ENCODE measurements around the gene RANBP17.
A peak's percentile ranks its signal among the peaks of the same experiment; 100 is the strongest.
"Not testable (repeated sequence)": the region's sequence is repeated elsewhere in the genome, so short reads cannot be mapped to it uniquely, and the experiment has no call there.

The RANBP17 gene

DNA sequence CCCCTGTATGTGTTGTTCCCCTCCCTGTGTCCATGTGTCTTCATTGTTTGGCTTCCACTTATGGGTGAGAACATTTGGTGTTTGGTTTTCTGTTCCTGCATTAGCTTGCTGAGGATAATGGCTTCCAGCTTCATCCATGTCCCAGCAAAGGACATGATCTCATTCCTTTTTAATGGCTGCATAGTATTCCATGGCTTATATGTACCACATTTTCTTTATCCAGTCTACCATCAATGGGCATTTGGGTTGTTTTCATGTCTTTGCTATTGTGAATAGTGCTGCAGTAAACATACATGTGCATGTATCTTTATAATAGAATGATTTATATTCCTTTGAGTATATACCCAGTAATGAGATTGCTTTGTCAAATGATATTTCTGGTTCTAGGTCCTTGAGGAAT lies 8.6 kb downstream of the RANBP17 start:
- DNase-seq = not testable (repeated sequence)

DNA sequence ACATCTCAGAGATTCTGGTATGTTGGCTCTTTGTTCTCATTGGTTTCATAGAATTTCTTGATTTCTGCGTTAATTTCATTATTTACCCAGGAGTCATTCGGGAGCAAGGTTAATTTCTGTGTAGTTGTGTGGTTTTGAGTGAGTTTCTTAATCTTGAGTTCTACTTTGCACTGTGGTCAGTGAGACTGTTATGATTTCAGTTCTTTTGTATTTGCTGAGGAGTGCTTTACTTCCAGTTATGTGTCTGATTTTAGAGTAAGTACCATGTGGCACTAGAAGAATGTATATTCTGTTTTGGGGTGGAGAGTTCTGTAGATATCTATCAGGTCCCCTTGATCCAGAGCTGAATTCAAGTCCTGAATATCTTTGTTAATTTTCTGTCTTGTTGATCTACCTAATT lies 12.2 kb downstream of the RANBP17 start:
- DNase-seq = no peak

DNA sequence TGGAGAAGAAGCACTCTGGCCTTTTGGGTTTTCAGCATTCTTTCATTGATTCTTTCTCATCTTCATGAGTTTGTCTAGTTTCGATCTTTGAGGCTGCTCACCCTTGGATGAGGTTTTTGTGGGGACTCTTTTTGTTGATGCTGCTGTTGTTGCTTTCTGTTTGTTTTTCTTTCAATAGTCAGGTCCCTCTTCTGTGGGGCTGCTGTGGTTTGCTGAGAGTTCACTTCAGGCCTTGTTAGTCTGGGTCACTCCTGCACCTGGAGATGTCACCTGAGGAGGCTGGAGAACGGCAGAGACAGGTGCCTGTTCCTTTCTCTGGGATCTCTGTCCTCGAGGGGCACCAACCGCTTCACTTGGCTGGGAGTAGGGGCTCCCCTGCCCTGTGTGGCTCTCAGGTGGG lies 14.0 kb downstream of the RANBP17 start:
- no peak for DNase-seq

GRCh38 chr5:170880084-170880483 lies 18.3 kb downstream of the RANBP17 start:
- no peak for DNase-seq

DNA sequence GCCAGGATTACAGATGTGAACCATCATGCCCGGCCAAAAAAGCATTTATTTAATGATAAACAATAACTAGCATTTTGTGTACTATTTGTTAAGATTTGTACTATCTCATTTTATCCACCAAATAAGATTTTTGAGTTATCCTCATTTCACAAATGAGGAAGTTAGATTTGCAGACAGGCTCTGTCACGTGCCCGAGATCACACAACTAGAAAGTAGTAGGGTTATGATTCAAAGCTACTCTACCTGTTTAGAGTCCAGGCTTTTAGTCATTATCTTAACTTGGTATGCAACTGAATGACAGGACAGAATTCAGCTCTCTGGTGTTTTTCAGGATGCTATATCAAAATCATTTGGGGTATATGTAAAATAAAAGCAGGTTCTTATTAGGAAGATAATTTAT lies 20.5 kb downstream of the RANBP17 start:
- no peak for DNase-seq

GRCh38 chr5:170885256-170885655 lies 23.4 kb downstream of the RANBP17 start:
- DNase-seq = no peak

DNA sequence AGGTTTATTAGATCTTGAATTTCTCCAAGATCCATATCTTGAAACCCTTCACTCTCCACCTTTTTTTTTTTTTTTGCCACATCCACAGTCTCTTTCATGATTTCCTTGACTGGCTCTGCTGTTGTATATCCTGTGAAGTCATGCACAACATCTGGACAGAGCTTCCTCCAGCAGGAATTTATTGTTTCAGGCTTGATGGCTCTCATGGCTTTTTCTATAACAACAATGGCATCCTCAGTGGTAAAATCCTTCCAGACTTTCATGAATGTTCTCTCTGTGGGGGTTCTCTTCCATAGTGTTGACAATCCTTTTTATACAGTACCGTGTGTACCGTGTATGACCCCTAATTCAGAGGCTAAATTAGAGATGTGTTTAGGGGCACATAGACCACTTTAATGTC lies 24.0 kb downstream of the RANBP17 start:
- no peak for DNase-seq

- no peak for DNase-seq
Measured at GRCh38 chr5:170886210-170886894, 24.5 kb downstream of the RANBP17 start.

GRCh38 chr5:170892196-170892595 lies 30.4 kb downstream of the RANBP17 start:
- no peak for DNase-seq

DNA sequence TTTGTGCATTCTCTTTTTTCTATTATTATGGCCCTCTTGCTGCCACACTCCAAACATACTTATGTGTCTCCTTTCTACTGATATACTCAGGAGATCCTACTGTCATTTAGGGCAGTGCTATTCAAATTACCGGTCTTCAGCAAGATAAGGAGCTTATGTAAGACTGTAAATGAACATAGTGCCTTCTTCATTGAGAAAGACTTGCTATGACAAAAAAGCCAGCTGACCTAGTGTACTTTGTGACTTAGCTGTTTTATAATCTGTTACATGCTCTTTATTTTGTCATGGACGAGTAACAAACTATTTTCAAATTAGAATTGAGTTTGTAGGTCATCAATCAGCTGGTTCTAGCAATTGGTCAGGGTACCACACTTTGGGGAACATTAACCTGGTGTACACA lies 32.8 kb downstream of the RANBP17 start:
- DNase-seq = no peak

- no peak for DNase-seq
Measured at GRCh38 chr5:170896779-170897178, 35.0 kb downstream of the RANBP17 start.

DNA sequence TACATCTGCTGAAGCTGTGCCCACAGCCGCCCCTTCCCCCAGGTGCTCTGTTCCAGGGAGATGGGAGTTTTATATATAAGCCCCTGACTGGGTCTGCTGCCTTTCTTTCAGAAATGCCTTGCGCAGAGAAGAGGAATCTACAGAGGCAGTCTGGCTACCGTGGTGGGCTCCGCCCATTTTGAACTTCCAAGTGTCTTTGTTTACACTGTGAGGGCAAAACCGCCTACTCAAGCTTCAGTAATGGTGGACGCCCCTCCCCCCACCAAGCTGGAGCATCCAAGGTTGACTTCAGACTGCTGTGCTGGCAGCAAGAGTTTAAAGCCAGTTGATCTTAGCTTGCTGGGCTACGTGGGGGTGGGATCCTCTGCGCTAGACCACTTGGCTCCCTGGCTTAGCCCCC lies 41.3 kb downstream of the RANBP17 start:
- DNase-seq = no peak

- DNase-seq = no peak
Measured at GRCh38 chr5:170907758-170908157, 45.9 kb downstream of the RANBP17 start.

DNA sequence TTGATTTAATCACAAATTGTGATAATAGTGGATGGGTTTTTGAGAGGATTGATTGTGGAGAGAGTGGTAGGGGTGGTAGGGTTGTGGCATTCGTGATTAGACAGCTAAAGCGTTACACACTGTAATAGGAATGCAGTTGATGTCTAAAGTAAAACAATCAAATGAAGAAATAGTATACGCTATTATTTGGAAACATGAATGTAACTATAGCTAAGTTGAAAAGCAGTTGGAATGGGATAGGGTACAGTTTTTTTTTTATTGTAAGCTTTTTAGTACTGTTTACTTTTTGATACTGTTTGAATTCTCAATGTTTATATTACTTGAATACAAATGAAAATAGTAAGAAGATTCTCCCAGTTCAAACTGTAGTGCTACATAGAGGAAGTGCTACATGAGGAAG lies 51.8 kb downstream of the RANBP17 start:
- no peak for DNase-seq

DNA sequence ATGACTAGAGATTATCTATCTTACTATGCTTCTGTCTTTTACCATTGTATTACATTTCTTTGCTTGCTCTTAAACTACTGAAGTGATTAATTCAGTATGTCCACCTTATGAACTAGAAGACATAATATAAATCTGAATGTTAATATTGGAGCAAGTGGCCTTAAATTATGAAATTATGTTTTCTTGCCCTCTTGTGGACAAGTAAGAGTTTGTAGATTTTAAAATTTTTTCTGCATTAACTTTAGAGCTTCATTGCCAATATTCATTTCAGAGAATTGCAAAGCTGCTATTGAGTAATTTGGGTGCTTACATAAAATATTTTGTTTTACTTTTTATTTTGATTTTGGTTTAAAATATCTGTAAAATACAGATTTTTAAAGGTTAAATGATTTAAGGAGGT lies 55.3 kb downstream of the RANBP17 start:
- no peak for DNase-seq

DNA sequence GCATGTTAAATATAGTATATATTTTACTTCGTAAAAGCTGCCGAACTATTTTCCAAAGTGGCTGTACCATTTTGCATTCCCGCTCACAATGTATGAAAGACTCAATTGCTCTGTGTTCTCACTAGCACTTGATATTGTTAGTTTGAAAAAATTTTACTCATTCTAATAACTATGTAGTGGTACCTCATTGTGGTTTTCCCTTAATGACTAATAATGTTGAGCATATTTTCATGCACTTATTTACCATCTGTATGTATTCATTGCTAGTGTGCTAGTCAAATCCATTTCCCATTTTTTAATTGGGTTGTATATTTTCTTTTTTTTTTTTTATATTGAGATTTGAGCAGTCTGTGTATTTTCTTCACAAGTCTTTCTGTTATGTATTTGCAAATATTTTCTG lies 58.4 kb downstream of the RANBP17 start:
- no peak for DNase-seq

DNA sequence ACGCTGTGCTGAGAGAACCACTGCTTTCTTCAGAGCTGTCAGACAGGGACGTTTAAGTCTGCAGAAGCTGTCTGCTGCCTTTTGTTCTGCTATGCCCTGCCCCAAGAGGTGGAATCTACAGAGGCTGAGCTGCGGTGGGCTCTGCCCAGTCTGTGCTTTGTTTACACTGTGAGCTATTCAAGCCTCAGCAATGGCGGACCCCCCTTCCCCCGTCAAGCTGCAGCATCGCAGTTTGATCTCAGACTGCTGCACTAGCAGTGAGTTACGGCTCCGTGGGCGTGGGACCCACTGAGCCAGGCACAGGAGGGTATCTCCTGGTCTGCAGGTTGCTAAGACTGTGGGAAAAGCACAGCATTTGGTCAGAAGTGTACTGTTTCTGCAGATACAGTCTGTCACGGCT lies 60.5 kb downstream of the RANBP17 start:
- DNase-seq = not testable (repeated sequence)

DNA sequence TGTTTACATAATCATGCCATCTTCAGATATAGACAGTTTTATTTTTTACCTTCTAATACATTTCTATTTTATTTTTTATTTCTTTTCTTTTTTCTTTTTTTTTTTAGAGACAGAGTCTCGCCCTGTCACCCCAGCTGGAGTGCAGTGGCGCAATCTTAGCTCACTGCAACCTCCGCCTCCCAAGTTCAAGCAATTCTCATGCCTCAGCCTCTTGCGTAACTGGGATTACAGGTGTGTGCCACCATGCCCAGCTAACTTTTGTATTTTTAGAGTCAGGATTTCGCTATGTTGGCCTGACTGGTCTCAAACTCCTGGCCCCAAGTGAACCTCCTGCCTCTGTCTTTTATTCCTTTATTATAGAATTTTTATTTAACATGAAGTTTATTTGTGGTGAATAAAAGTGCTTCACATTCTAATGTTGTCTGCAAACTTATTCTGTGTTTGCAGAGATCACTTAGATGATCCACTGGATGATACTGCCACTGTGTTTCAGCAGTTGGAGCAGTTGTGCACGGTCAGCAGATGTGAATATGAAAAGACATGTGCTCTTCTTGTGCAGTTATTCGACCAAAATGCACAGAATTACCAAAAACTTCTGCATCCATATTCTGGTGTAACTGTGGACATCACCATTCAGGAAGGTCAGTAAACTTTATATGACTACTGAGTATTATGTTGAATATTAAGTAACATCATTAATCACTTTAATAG lies 62.2 kb downstream of the RANBP17 start:
- no peak for DNase-seq

DNA sequence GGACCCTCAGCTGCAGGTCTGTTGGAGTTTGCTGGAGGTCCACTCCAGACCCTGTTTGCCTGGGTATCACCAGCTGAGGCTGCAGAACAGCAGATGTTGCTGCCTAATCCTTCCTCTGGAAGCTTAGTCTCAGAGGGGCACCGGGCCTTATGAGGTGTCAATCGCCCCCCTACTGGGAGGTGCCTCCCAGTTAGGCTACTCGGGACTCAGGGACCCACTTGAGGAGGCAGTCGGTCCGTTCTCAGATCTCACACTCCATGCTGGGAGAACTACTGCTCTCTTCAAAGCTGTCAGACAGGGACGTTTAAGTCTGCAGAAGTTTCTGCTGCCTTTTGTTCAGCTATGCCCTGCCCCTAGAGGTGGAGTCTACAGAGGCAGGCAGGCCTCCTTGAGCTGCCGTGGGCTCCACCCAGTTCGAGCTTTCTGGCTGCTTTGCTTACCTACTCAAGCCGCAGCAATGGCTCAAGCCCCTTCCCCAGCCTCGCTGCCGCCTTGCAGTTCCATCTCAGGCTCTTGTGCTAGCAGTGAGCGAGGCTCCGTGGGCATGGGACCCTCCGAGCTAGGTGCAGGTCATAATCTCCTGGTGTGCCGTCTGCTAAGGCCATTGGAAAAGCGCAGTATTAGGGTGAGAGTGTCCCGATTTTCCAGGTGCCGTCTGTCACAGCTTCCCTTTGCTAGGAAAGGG lies 73.9 kb downstream of the RANBP17 start:
- not testable (repeated sequence) for DNase-seq

DNA sequence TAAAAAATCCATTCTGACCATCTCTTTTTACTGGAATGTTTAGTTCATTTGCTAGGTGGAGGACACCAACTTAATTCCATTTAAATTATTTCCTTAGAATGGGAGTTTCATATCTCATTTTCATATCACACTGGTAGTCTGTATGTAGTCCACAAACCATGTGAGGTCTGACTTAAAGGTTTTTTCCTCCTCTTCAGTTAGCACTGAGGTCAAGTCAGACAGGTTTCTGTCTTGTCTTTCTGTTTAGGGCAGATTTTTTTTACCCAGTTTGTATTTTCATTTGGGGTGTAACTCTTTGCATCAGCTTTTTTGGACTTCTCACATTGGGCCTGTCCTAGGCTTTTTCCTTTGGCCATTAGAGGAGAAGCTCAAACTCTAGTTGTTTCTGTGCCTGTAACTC lies 75.3 kb downstream of the RANBP17 start:
- DNase-seq = no peak

DNA sequence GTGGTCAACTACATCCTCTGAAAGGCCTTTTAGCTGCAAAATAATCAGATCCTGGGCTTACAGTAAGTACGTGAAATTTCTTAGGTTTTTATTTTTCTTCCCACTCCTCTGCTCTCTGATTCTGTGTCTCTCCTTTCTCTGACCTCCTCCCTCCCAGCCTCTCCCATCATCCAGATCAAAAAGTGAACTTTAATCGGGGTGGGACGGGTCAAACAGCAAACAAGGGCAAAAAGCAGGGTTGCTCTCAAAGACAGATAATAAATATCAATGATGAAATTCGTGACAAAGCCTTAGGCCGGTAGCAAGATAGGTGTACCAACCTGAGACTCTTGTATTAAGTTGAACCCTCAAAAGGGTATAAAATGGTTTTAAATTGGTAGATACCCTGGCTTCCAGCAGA lies 76.1 kb downstream of the RANBP17 start:
- DNase-seq = no peak

DNA sequence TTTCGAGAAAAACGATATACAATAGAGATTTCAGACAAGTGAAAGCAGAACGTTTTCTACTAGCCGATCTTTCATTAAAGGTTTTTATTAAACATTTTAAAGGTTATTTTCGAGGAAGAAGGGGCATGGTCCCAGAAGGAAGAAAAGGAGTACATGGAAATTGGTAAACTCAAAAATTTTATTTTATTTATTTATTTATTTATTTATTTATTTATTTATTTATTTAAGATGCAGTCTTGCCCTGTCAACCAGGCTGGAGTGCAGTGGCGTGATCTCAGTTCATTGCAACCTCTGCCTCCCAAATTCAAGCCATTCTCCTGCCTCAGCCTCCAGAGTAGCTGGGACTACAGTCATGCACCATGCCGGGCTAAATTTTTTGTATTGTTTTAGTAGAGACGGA lies 77.4 kb downstream of the RANBP17 start:
- DNase-seq = no peak

DNA sequence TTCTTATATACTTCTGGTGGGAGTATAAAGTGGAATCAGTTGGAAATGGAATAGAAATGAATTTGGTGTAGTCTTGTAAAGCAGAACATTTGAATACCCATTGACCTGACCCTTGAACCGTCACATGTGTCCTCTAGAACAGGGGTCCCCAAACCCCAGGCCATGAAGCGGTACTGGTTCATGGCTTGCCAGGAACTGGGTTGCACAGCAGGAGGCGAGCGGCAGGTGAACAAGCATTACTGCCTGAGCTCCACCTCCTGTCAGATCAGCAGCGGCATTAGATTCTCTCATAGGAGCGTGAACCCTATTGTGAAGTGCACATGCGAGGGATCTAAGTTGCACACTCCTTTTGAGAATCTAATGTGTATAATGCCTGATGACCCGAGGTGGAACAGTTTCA lies 80.0 kb downstream of the RANBP17 start:
- peak; percentile 64 for DNase-seq

GRCh38 chr5:170945275-170945674 lies 83.5 kb downstream of the RANBP17 start:
- peak; percentile 85 for DNase-seq
